Astrocyte of the spinal cord (primary cell): ENCODE measurements around the gene DDN.
A peak's percentile ranks its signal among the peaks of the same experiment; 100 is the strongest.

ENCODE experiments used
- DNase-seq: peaks from one replicate; pipeline ENCODE4 v3.0.0; 2011; ENCODE audit warnings: low read depth, low spot score
- H3K4me3 ChIP-seq: 2 replicates; pipeline ENCODE4 v1.5.1; 2011; ENCODE audit warnings: low read depth, mild to moderate bottlenecking, low read length, moderate library complexity
- CTCF ChIP-seq: IDR thresholded peaks from 2 replicates; pipeline ENCODE4 v1.5.1; 2012; ENCODE audit warnings: low read depth, mild to moderate bottlenecking, low read length, inconsistent platforms
- in situ Hi-C: cut with HindIII; loops from 2 replicates; pipeline ENCODE4 v1.10.0; 2017; ENCODE audit warnings: low sequenced_read_pairs

The DDN gene

GRCh38 chr12:48958049-48958388, 41.2 kb downstream of the DDN start:
- peak overlapping the region; percentile 78 for H3K4me3 ChIP-seq
- no peak for DNase-seq
- TF ChIP-seq CTCF, result no peak
- in situ Hi-C loops, result no loop called here

GRCh38 chr12:48957141-48958048, 41.8 kb downstream of the DDN start, which contains the start of gene ARF3:
ARF3 (minus strand) TSS chr12:48957487; CDS start chr12:48941095, 16,392 bp downstream.
- in situ Hi-C loops, result no loop called here
- H3K4me3 ChIP-seq, result peak within 1 kb of the TSS; percentile 78
- no peak for TF ChIP-seq CTCF
- peak; percentile 94 for DNase-seq

- in situ Hi-C loops, result no loop called here
- peak; percentile 9 for TF ChIP-seq CTCF
- peak overlapping the region; percentile 78 for H3K4me3 ChIP-seq
- peak; percentile 97 for DNase-seq
These were observed 42.7 kb downstream of the DDN start for GRCh38 chr12:48956279-48957140.

- in situ Hi-C loops, result no loop called here
- no peak overlapping the region for H3K4me3 ChIP-seq
- TF ChIP-seq CTCF, result no peak
- no peak for DNase-seq
These were observed 44.2 kb downstream of the DDN start for GRCh38 chr12:48954841-48955501.

- H3K4me3 ChIP-seq, result no peak overlapping the region
- TF ChIP-seq CTCF, result no peak
- in situ Hi-C loops, result no loop called here
- DNase-seq, result no peak
These were observed 45.1 kb downstream of the DDN start for GRCh38 chr12:48954061-48954460.

GRCh38 chr12:48952691-48953090, 46.5 kb downstream of the DDN start:
- H3K4me3 ChIP-seq, result no peak overlapping the region
- DNase-seq, result no peak
- no peak for TF ChIP-seq CTCF
- in situ Hi-C loops, result no loop called here
